PC-9 (cell line): ENCODE data around the gene TTR. TPM values are rescaled to one million over a fixed set of nuclear protein-coding genes. Genes with fewer than 3 reads are reported as not detected.

Source experiments
- BruUV-seq: library from RNA; stranded (reverse); fragments of 400-500 nt; replicated peaks from 2 replicates; lab custom pipeline; 2021; lab: Mats Ljungman, UMichigan
- CTCF ChIA-PET: fragments of 300-600 bp; sonication (Branson Sonifier 250); formaldehyde crosslinking; loops from one replicate; lab custom pipeline; 2022; ENCODE audit warnings: antibody characterized with exemption; lab: Charles Lee
- POLR2A ChIA-PET: fragments of 300-600 bp; sonication (Branson Sonifier 250); formaldehyde crosslinking; loops from one replicate; lab custom pipeline; 2022; ENCODE audit warnings: antibody characterized with exemption; ENCODE audit not compliant: unreplicated experiment; lab: Charles Lee
- DNase-seq, 2 experiments: peaks; one replicate each; pipeline versions ENCODE4 v3.0.0 to v3.0.0-alpha.2; 2015 to 2022; ENCODE audit warnings: mixed read lengths in 1 of 2
- H2AFZ ChIP-seq: fragments of 200-600 bp; sonication (generic); 2 replicates; pipeline ENCODE4 v1.8.1; 2017; ENCODE audit warnings: antibody characterized with exemption
- H3F3A ChIP-seq: fragments of 200-600 bp; sonication (generic); 2 replicates; pipeline ENCODE4 v1.8.1; 2017; ENCODE audit warnings: antibody characterized with exemption, mild to moderate bottlenecking, low read depth; ENCODE audit not compliant: insufficient read depth
- H3K27ac ChIP-seq: fragments of 200-600 bp; sonication (generic); 2 replicates; pipeline ENCODE4 v1.6.1; 2016; ENCODE audit warnings: mixed run types
- H3K27me3 ChIP-seq: fragments of 200-600 bp; sonication (generic); 2 replicates; pipeline ENCODE4 v1.6.1; 2016; ENCODE audit warnings: low read depth, mixed run types; ENCODE audit not compliant: insufficient read depth
- H3K36me3 ChIP-seq: fragments of 200-600 bp; sonication (generic); 2 replicates; pipeline ENCODE4 v1.6.1; 2016; ENCODE audit warnings: low read depth, mixed run types
- H3K4me1 ChIP-seq: fragments of 200-600 bp; sonication (generic); replicated peaks from 2 replicates; pipeline ENCODE4 v1.6.1; 2016; ENCODE audit warnings: mixed run types; ENCODE audit not compliant: insufficient read depth
- H3K4me2 ChIP-seq: fragments of 200-600 bp; sonication (generic); 2 replicates; pipeline ENCODE4 v1.6.1; 2017; ENCODE audit warnings: mixed run types
- H3K4me3 ChIP-seq: fragments of 200-600 bp; sonication (generic); 2 replicates; pipeline ENCODE4 v1.6.1; 2016; ENCODE audit warnings: mixed run types
- H3K79me2 ChIP-seq: fragments of 200-600 bp; sonication (generic); 2 replicates; pipeline ENCODE4 v1.6.1; 2017; ENCODE audit warnings: low read depth, mixed run types
- H3K9me2 ChIP-seq: fragments of 200-600 bp; sonication (generic); 2 replicates; pipeline ENCODE4 v1.8.1; 2017; ENCODE audit warnings: mild to moderate bottlenecking; ENCODE audit not compliant: insufficient read depth
- H3K9me3 ChIP-seq: fragments of 200-600 bp; sonication (generic); 2 replicates; pipeline ENCODE4 v1.8.1; 2016; ENCODE audit warnings: low read depth; ENCODE audit not compliant: insufficient read depth
- H4K20me1 ChIP-seq: fragments of 200-600 bp; sonication (generic); 2 replicates; pipeline ENCODE4 v1.8.1; 2017; ENCODE audit not compliant: insufficient read depth
- EZH2 ChIP-seq: fragments of 200-600 bp; sonication (generic); IDR thresholded peaks from 2 replicates; pipeline ENCODE4 v1.8.0; 2017; ENCODE audit warnings: antibody characterized with exemption, low read depth
- intact Hi-C: fragments of 100-400 bp; cut with micrococcal nuclease; formaldehyde crosslinking; loops from one replicate; pipeline ENCODE4 v1.10.0; 2022; ENCODE audit not compliant: unreplicated experiment
- total RNA-seq: library from RNA; stranded (reverse); gene quantifications from 2 replicates; pipeline ENCODE4 v1.2.3, GENCODE V29; 2021
- TF ChIP-seq, protein P1 (sequence below): fragments of 200-600 bp; sonication (generic); conservative IDR thresholded peaks from 2 replicates; pipeline ENCODE4 v1.6.1; 2017; ENCODE audit warnings: mixed run types, antibody characterized with exemption, mild to moderate bottlenecking, moderate library complexity

The TTR gene
- total RNA-seq, 1 experiment from 2014 or later = not detected

DNA sequence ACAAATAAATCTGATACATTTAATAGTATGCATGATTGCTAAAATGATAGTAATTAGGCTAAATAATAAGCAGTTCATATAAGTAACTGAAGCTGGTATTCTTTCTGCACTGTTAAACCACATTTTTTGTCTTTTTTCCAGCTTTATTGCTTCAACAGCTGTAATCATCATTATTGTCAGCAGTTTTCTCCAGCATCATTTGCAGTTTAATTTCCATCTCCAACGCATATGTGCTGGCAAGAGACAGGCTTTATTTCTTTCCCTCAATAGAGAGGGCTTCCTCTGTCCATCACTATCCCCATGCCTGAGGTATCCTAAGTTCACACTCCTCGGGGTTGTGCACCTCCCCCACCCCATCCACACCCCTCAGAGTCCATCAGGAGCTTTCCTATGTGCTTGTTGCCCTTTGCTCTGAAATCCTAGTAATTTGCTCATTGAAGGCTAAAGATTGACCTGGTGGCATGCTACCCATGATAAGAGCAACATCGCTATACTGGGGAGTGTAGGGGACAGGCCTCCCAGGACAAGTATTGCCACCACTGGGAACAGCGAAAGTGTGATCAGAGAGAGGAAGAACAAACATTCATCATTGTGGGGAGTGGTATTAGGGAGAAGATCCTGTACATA, 55.6 kb downstream of the TTR start:
- no peaks in the 10 kb centered on the region for H3K79me2 ChIP-seq
- peaks cover 22% of the 10 kb centered on the region for H3K4me1 ChIP-seq
- H3K36me3 ChIP-seq = no peaks in the 10 kb centered on the region
- ChIA-PET CTCF (no interaction called here), POLR2A (no interaction called here)
- intact Hi-C loops = no loop called here
- no peaks in the 10 kb centered on the region for H3K9me2 ChIP-seq
- H3K27me3 ChIP-seq = no peaks in the 10 kb centered on the region
- no peaks in the 10 kb centered on the region for H3K9me3 ChIP-seq
- H4K20me1 ChIP-seq = no peaks in the 10 kb centered on the region
- DNase-seq = no peak
- H3K27ac ChIP-seq = no peak overlapping the region
- no peak overlapping the region for H3K4me3 ChIP-seq
- no peak overlapping the region for H3K4me2 ChIP-seq
- no TSS peak for BruUV-seq
- no peak for TF ChIP-seq EZH2
- TF ChIP-seq, protein P1, sequence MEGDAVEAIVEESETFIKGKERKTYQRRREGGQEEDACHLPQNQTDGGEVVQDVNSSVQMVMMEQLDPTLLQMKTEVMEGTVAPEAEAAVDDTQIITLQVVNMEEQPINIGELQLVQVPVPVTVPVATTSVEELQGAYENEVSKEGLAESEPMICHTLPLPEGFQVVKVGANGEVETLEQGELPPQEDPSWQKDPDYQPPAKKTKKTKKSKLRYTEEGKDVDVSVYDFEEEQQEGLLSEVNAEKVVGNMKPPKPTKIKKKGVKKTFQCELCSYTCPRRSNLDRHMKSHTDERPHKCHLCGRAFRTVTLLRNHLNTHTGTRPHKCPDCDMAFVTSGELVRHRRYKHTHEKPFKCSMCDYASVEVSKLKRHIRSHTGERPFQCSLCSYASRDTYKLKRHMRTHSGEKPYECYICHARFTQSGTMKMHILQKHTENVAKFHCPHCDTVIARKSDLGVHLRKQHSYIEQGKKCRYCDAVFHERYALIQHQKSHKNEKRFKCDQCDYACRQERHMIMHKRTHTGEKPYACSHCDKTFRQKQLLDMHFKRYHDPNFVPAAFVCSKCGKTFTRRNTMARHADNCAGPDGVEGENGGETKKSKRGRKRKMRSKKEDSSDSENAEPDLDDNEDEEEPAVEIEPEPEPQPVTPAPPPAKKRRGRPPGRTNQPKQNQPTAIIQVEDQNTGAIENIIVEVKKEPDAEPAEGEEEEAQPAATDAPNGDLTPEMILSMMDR = no peak
- H2AFZ ChIP-seq = no peak overlapping the region
- peaks cover 12% of the 10 kb centered on the region for H3F3A ChIP-seq

Other genes with a start within 250 kb of the TTR start
- not detected in 2 replicates for gene DSG4, start 215.1 kb upstream of the TTR start, total RNA-seq
- 0.10 and 0.13 TPM in 2 replicates for gene DSG3, start 144.1 kb upstream of the TTR start, total RNA-seq
- 66.0 and 90.1 TPM in 2 replicates for gene DSG2, start 93.7 kb upstream of the TTR start, total RNA-seq
- 3.0 and 5.3 TPM in 2 replicates for gene B4GALT6, start 92.7 kb downstream of the TTR start, total RNA-seq
- not detected in 2 replicates for gene SLC25A52, start 169.0 kb downstream of the TTR start, total RNA-seq